Measurements from ENCODE around the gene KLHL26. TPM values are rescaled to one million over a fixed set of nuclear protein-coding genes. Genes with fewer than 3 reads are reported as not detected.

Gene KLHL26
- total and polyA plus RNA-seq, 4 donors = 2.3 to 5.9 (median 2.4) TPM

DNA sequence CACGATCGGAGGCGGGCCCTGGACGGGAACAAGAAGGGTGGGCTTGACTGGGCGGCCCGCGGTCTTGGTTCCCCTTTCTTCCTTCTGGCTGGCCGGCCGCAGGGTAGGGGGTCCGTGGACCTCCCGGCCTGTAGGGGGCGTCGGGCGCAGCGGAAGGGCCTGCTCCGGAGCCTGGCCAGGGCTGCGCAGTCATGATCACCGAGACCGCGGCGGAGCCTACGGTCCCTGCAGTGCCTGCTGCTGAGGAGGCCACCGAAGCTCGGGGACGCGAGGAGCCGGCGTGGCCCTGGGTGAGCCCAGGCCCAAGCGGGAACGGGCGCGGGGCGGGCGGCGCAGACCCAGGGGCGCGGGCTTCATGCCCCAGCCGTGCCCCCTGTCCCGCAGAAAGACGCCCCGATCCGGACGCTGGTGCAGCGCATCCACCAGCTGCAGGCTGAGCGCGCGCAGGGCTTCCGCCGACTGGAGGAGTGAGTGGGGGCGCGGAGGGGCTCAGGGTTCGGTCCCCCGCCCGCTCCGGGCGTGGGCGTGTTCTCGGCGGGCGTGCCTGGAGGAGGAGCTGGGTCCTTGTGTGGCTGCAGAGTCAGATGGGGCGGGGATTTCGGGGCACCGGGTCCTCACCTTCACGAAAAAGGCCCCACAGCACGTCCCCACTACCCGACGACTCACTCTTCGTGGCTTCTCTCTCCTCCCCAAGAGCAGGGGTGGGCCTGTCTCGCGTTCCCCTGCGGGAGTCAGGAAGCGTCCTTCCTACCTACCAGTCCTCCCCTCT lies 48.0 kb upstream of the KLHL26 start, which contains the start of gene REX1BD (continued):
- TF ChIP-seq, protein P1, sequence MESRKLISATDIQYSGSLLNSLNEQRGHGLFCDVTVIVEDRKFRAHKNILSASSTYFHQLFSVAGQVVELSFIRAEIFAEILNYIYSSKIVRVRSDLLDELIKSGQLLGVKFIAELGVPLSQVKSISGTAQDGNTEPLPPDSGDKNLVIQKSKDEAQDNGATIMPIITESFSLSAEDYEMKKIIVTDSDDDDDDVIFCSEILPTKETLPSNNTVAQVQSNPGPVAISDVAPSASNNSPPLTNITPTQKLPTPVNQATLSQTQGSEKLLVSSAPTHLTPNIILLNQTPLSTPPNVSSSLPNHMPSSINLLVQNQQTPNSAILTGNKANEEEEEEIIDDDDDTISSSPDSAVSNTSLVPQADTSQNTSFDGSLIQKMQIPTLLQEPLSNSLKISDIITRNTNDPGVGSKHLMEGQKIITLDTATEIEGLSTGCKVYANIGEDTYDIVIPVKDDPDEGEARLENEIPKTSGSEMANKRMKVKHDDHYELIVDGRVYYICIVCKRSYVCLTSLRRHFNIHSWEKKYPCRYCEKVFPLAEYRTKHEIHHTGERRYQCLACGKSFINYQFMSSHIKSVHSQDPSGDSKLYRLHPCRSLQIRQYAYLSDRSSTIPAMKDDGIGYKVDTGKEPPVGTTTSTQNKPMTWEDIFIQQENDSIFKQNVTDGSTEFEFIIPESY (IDR thresholded peaks at IDR 0.05) = no peak
- TF ChIP-seq HNF4G (IDR thresholded peaks at IDR 0.05) = no peak
- no peak for TF ChIP-seq RXRA (IDR thresholded peaks at IDR 0.05)
- TF ChIP-seq, protein P2, sequence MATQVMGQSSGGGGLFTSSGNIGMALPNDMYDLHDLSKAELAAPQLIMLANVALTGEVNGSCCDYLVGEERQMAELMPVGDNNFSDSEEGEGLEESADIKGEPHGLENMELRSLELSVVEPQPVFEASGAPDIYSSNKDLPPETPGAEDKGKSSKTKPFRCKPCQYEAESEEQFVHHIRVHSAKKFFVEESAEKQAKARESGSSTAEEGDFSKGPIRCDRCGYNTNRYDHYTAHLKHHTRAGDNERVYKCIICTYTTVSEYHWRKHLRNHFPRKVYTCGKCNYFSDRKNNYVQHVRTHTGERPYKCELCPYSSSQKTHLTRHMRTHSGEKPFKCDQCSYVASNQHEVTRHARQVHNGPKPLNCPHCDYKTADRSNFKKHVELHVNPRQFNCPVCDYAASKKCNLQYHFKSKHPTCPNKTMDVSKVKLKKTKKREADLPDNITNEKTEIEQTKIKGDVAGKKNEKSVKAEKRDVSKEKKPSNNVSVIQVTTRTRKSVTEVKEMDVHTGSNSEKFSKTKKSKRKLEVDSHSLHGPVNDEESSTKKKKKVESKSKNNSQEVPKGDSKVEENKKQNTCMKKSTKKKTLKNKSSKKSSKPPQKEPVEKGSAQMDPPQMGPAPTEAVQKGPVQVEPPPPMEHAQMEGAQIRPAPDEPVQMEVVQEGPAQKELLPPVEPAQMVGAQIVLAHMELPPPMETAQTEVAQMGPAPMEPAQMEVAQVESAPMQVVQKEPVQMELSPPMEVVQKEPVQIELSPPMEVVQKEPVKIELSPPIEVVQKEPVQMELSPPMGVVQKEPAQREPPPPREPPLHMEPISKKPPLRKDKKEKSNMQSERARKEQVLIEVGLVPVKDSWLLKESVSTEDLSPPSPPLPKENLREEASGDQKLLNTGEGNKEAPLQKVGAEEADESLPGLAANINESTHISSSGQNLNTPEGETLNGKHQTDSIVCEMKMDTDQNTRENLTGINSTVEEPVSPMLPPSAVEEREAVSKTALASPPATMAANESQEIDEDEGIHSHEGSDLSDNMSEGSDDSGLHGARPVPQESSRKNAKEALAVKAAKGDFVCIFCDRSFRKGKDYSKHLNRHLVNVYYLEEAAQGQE (IDR thresholded peaks at IDR 0.05) = peak; percentile 26

DNA sequence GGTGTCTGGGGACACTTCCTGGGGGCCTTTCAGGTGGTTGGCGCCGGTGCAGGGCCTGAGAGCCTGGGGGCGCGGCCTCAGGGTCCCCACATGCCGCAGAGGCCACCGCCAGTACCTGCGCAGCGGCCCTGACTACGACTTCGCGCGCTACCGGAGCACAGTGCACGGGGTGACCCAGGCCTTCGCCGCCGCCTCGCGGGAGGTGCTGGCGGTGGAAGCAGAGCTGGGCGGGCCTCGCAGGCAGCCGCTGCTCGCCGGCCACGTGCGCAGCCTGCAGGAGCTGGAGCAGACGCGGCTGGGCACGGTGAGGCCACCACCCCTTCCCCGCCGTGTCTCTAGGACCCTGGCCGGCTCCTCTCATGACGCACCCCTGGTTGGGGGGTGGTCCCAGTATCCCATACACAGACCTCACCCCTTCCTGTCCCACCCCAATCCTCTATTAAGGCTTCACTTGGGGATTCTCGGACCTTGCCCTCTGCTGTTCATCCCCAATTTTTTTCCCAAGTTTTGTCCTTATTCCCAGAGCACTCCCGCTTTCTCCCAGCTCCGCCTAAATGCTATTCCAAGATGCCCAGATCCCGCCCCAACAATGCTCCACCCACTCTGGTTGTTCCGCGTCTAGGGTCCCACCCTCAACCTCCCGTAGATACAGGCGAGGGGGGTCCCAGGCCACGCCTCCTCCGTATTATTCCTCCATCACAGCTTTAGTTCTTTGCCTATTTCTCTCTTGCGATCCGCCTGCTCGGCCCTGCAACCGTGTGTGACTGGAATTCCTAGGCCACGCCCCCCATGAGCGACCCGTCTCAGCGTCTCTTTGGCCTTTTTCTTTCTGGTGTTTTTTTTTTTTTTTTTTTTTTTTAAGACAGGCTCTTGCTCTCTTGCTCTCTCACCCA lies 47.2 kb upstream of the KLHL26 start:
- no peaks in the 10 kb centered on the region for H3K9me3 ChIP-seq (ENCODE audit: control insufficient read depth in 4 of 4, low read length in 3 of 4)
- TF ChIP-seq, protein P3, sequence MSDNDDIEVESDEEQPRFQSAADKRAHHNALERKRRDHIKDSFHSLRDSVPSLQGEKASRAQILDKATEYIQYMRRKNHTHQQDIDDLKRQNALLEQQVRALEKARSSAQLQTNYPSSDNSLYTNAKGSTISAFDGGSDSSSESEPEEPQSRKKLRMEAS (IDR thresholded peaks at IDR 0.05) = no peak
- TF ChIP-seq EGR1 (IDR thresholded peaks at IDR 0.05; ENCODE audit: low read depth in 2 of 2) (no peak), FOXA1 (IDR thresholded peaks at IDR 0.05) (no peak), RAD21 (IDR thresholded peaks at IDR 0.05) (no peak), SP1 (IDR thresholded peaks at IDR 0.05) (peak; percentile 17)
- TF ChIP-seq, protein P4, sequence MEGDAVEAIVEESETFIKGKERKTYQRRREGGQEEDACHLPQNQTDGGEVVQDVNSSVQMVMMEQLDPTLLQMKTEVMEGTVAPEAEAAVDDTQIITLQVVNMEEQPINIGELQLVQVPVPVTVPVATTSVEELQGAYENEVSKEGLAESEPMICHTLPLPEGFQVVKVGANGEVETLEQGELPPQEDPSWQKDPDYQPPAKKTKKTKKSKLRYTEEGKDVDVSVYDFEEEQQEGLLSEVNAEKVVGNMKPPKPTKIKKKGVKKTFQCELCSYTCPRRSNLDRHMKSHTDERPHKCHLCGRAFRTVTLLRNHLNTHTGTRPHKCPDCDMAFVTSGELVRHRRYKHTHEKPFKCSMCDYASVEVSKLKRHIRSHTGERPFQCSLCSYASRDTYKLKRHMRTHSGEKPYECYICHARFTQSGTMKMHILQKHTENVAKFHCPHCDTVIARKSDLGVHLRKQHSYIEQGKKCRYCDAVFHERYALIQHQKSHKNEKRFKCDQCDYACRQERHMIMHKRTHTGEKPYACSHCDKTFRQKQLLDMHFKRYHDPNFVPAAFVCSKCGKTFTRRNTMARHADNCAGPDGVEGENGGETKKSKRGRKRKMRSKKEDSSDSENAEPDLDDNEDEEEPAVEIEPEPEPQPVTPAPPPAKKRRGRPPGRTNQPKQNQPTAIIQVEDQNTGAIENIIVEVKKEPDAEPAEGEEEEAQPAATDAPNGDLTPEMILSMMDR (IDR thresholded peaks at IDR 0.05; ENCODE audit: low read depth, low read length, missing input control) = peak; percentile 29
- WGBS = 22% methylated on average over 52 of the region's 52 CpGs
- H3K27ac ChIP-seq (ENCODE audit: low read depth in 1 of 2, low read length in 2 of 2) = peak overlapping the region; percentile 74 to 84
- H3K9ac ChIP-seq (ENCODE audit: low read depth in 1 of 2, low read length in 2 of 2) = peak overlapping the region in 1 of 2 donors; percentile 33
- peaks cover 8 to 21% (median 17%) of the 10 kb centered on the region in 4 donors for H3K4me1 ChIP-seq (ENCODE audit: control insufficient read depth in 4 of 4, insufficient read depth in 4 of 4, low read length in 3 of 4)
- H3K4me3 ChIP-seq (ENCODE audit: low read depth in 1 of 3, low read length in 3 of 3) = peak overlapping the region; percentile 72 to 83 (median 78)
- peak; percentile 69 for DNase-seq (ENCODE audit: low spot score)
- H3K36me3 ChIP-seq (ENCODE audit: control insufficient read depth in 4 of 4, insufficient read depth in 3 of 4, low read depth in 1 of 4, low read length in 3 of 4) = peaks cover 0 to 3% (median 1%) of the 10 kb centered on the region in 4 donors
- no peaks in the 10 kb centered on the region for H3K27me3 ChIP-seq (ENCODE audit: control insufficient read depth in 4 of 4, insufficient read depth in 4 of 4, low read length in 3 of 4)

Measured in liver (tissue), 9 donors.